A549 (cell line): ENCODE results near the gene ASPSCR1. TPM values are rescaled to one million over a fixed set of nuclear protein-coding genes. Genes with fewer than 3 reads are reported as not detected.

Experiments used
- ATAC-seq, 2 experiments: fragments of 200-7000 bp in 1 of 2; fragments of >200 bp in 1 of 2; cut with Nextera tagmentation in 1 of 2; cut with Tn5 transposase in 1 of 2; 3 replicates each; pipeline versions ENCODE4 v1.8.0 to v1.9.1; 2018 to 2020; ENCODE audit warnings: mild to moderate bottlenecking in 1 of 2, moderate library complexity in 1 of 2
- CTCF ChIA-PET: fragments of 300-600 bp; sonication (Branson Sonifier 250); formaldehyde crosslinking; extraction: SDS; loops from one replicate; lab custom pipeline; 2021; ENCODE audit warnings: antibody characterized with exemption, inconsistent platforms; lab: Yijun Ruan, JAX
- POLR2A ChIA-PET: fragments of 350-600 bp; formaldehyde crosslinking; extraction: SDS; loops from one replicate; lab custom pipeline; 2021; ENCODE audit warnings: antibody characterized with exemption, inconsistent platforms; lab: Yijun Ruan, JAX
- DNase-seq, 2 experiments: peaks; one replicate each; pipeline versions ENCODE4 v3.0.0 to v3.0.0-alpha.2; 2011 to 2016; ENCODE audit warnings: low read depth in 1 of 2, low spot score in 1 of 2
- FAIRE-seq: peaks from 2 replicates; lab custom pipeline; 2011; peaks lifted over from hg19 to GRCh38; lab: Jason Lieb, UNC
- H3K27ac ChIP-seq, 2 experiments: fragments of >200 bp; sonication (Bioruptor Twin); formaldehyde crosslinking; 3 replicates each; pipeline ENCODE4 v1.5.1; 2016 to 2017
- H3K4me1 ChIP-seq: fragments of >200 bp; sonication (Bioruptor Twin); formaldehyde crosslinking; 3 replicates; pipeline ENCODE4 v1.6.1; 2016
- H3K4me2 ChIP-seq: fragments of >200 bp; sonication (Bioruptor Twin); formaldehyde crosslinking; 3 replicates; pipeline ENCODE4 v1.6.1; 2016
- H3K4me3 ChIP-seq: fragments of >200 bp; sonication (Bioruptor Twin); formaldehyde crosslinking; 3 replicates; pipeline ENCODE4 v1.5.1; 2016
- H3K9me3 ChIP-seq: fragments of >200 bp; sonication (Bioruptor Twin); formaldehyde crosslinking; 3 replicates; pipeline ENCODE4 v1.6.1; 2016
- BHLHE40 ChIP-seq: IDR thresholded peaks from 2 replicates; pipeline ENCODE4 v1.6.1; 2012; ENCODE audit warnings: low read depth, low read length, inconsistent platforms
- CBX2 ChIP-seq: fragments of 200-600 bp; sonication (generic); IDR thresholded peaks from 2 replicates; pipeline ENCODE4 v1.6.1; 2016; ENCODE audit warnings: low read depth, mild to moderate bottlenecking, borderline replicate concordance
- CHD2 ChIP-seq: fragments of 150-350 bp; IDR thresholded peaks from 2 replicates; pipeline ENCODE4 v1.6.1; 2014; ENCODE audit warnings: low read length; ENCODE audit not compliant: partially characterized antibody
- EHF ChIP-seq: fragments of 250-450 bp; sonication (Bioruptor Pico); IDR thresholded peaks from 2 replicates; pipeline ENCODE4 v1.5.0; 2020; ENCODE audit warnings: mild to moderate bottlenecking
- FOSB ChIP-seq: fragments of 250-450 bp; sonication (Bioruptor Pico); IDR thresholded peaks from 2 replicates; pipeline ENCODE4 v1.5.0; 2020; ENCODE audit warnings: mild to moderate bottlenecking, moderate library complexity
- FOXS1 ChIP-seq: fragments of 250-450 bp; sonication (Bioruptor Pico); IDR thresholded peaks from 2 replicates; pipeline ENCODE4 v1.5.0; 2020; ENCODE audit warnings: mild to moderate bottlenecking, moderate library complexity
- GATA3 ChIP-seq: IDR thresholded peaks from 2 replicates; pipeline ENCODE4 v1.6.1; 2012; ENCODE audit warnings: borderline replicate concordance
- HEYL ChIP-seq: fragments of 250-450 bp; sonication (Bioruptor Pico); IDR thresholded peaks from 2 replicates; pipeline ENCODE4 v1.8.0; 2021; ENCODE audit warnings: mild to moderate bottlenecking, moderate library complexity
- HOXB5 ChIP-seq: fragments of 250-450 bp; sonication (Bioruptor Pico); IDR thresholded peaks from 2 replicates; pipeline ENCODE4 v1.5.0; 2020; ENCODE audit warnings: mild to moderate bottlenecking, moderate library complexity
- NPAS2 ChIP-seq: fragments of 250-450 bp; sonication (Bioruptor Pico); IDR thresholded peaks from 2 replicates; pipeline ENCODE4 v1.8.0; 2022; ENCODE audit warnings: mild to moderate bottlenecking, moderate library complexity, borderline replicate concordance
- PHF8 ChIP-seq: fragments of 200-600 bp; sonication (generic); IDR thresholded peaks from 2 replicates; pipeline ENCODE4 v1.6.1; 2016; ENCODE audit warnings: low read depth, mild to moderate bottlenecking, antibody characterized with exemption, moderate library complexity, borderline replicate concordance
- POLR2A ChIP-seq: IDR thresholded peaks from 2 replicates; pipeline ENCODE4 v1.6.1; 2012; ENCODE audit warnings: mild to moderate bottlenecking, low read length
- SMC3 ChIP-seq: fragments of >200 bp; sonication (Bioruptor Twin); formaldehyde crosslinking; IDR thresholded peaks from 3 replicates; pipeline ENCODE4 v1.6.1; 2018; ENCODE audit warnings: inconsistent platforms
- SREBF2 ChIP-seq: fragments of 450-650 bp; IDR thresholded peaks from 2 replicates; pipeline ENCODE4 v1.6.1; 2014; ENCODE audit warnings: mild to moderate bottlenecking, moderate library complexity
- TFCP2L1 ChIP-seq: fragments of 250-450 bp; sonication (Bioruptor Pico); IDR thresholded peaks from 2 replicates; pipeline ENCODE4 v1.5.0; 2021; ENCODE audit warnings: mild to moderate bottlenecking
- TP53 ChIP-seq: fragments of 250-450 bp; sonication (Bioruptor Pico); IDR thresholded peaks from 2 replicates; pipeline ENCODE4 v1.5.0; 2021; ENCODE audit warnings: mild to moderate bottlenecking, moderate library complexity
- ZC3H11A ChIP-seq: fragments of 450-650 bp; IDR thresholded peaks from 2 replicates; pipeline ENCODE4 v1.6.1; 2014; ENCODE audit warnings: antibody characterized with exemption, mild to moderate bottlenecking
- WGBS: methylation state at CpG from one replicate; pipeline ENCODE4 v1.1.6; 2017; ENCODE audit errors: missing lambda C conversion rate; 5-methylcytosine and 5-hydroxymethylcytosine counted together
- polyA plus RNA-seq, 4 experiments: library from polyadenylated mRNA; depleted of rRNA in 3 of 4; stranded (reverse); fragments of >200 nt; fragmentation: RNase III in 1 of 4; extraction: RNeasy Plus Mini Kit Qiagen cat#74134 plus additional on column Dnase treatment in 1 of 4; gene quantifications; 2 replicates in 3 of 4; 3 replicates in 1 of 4; pipeline ENCODE4 v1.2.3, GENCODE V29; 2011 to 2017
- TF ChIP-seq, protein P1 (sequence below): fragments of 450-650 bp; IDR thresholded peaks from 2 replicates; pipeline ENCODE4 v1.6.1; 2014; ENCODE audit warnings: antibody characterized with exemption
- TF ChIP-seq, protein P2 (sequence below): fragments of >200 bp; sonication (Bioruptor Twin); formaldehyde crosslinking; IDR thresholded peaks from 3 replicates; pipeline ENCODE4 v1.6.1; 2016
- TF ChIP-seq, protein P3 (sequence below): IDR thresholded peaks from 2 replicates; pipeline ENCODE4 v1.6.1; 2012

The ASPSCR1 gene
- polyA plus RNA-seq, 2 of the 4 experiments (the other 2 are of a cell fraction) = 12.3 to 25.7 TPM

DNA sequence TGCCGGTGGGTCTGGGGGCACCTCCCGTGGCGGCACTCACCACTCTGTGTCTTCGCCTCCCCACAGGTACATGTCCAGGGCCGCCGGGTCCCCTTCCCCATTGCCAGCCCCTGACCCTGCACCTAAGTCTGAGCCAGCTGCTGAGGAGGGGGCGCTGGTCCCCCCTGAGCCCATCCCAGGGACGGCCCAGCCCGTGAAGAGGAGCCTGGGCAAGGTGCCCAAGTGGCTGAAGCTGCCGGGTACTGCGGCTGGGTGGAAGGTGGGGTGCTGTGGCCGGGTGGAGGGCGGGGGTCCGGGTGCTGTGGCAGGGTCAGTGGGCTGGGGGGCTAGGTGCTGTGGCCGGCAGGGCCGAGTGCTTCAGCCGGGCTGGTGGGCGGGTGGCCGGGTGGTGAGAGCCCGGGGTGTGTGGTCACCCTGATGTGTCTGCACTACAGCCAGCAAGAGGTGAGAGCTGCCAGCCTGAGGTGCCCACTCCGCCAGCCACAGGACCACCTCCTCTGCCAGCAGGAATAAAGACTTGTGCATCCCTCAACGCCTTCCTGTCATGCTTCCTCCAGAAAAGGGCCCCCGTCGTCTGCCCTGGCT is 39.5 kb downstream of the ASPSCR1 start:
- no peak overlapping the region for H3K27ac ChIP-seq
- FAIRE-seq (no peak), ATAC-seq (no peak)
- TF ChIP-seq FOXS1 (CRISPR knock-in tag) (no peak), FOSB (CRISPR knock-in tag) (no peak), SREBF2 (no peak), CHD2 (no peak), HEYL (CRISPR knock-in tag) (no peak), EHF (CRISPR knock-in tag) (no peak), POLR2A (no peak), TFCP2L1 (CRISPR knock-in tag) (no peak), NPAS2 (no peak), PHF8 (no peak)
- TF ChIP-seq, protein P1, sequence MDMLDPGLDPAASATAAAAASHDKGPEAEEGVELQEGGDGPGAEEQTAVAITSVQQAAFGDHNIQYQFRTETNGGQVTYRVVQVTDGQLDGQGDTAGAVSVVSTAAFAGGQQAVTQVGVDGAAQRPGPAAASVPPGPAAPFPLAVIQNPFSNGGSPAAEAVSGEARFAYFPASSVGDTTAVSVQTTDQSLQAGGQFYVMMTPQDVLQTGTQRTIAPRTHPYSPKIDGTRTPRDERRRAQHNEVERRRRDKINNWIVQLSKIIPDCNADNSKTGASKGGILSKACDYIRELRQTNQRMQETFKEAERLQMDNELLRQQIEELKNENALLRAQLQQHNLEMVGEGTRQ = no peak
- TF ChIP-seq, protein P2, sequence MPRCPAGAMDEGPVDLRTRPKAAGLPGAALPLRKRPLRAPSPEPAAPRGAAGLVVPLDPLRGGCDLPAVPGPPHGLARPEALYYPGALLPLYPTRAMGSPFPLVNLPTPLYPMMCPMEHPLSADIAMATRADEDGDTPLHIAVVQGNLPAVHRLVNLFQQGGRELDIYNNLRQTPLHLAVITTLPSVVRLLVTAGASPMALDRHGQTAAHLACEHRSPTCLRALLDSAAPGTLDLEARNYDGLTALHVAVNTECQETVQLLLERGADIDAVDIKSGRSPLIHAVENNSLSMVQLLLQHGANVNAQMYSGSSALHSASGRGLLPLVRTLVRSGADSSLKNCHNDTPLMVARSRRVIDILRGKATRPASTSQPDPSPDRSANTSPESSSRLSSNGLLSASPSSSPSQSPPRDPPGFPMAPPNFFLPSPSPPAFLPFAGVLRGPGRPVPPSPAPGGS = no peak
- TF ChIP-seq, all 56 proteins: peak for 0
- peaks cover 32% of the 10 kb centered on the region for H3K4me1 ChIP-seq
- POLR2A ChIA-PET = interaction anchor here (0.5 kb wide), 1 partner anchor 20 kb away, joined by 5 read pairs; no protein-coding TSS in a partner anchor
- no peaks in the 10 kb centered on the region for H3K9me3 ChIP-seq
- H3K4me3 ChIP-seq = no peak overlapping the region
- no peak overlapping the region for H3K4me2 ChIP-seq
- DNase-seq = no peak
- CTCF ChIA-PET = interaction anchor here (1.0 to 33.2 kb wide), 9 partner anchors 10 to 89 kb away, joined by 3 to 794 read pairs (median 6); partner anchors contain the start of genes MAFG, NOTUM, PYCR1 and RAC3
- WGBS = 94% methylated on average over 19 of the region's 24 CpGs

DNA sequence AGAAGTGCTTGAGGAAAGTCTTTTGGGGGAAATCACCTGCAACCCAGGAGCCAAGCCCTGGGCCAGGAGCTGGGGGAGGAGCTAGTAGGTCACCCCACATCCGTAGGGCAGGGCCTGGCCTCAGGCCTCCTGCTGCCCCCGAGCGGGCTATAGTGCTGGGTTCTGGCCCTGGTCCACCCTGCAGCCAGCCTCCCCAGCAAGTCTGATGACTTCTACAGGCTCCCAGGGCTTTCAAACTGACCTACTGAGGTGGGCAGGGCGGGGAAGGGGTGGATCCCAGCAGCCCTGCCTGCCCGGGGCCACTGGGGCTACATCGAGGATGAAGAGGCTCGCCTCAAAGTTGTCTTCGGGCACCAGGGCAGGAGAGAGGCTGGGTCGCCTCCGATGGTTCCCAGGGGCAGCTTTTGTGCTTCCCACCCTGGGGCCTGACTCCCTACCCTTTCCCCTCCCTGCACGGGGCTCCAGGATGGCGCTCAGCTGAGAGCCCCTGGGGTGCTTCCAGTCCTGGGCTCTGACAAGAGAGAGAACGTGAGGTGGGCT is 40.3 kb downstream of the ASPSCR1 start:
- no peak overlapping the region for H3K4me3 ChIP-seq
- ATAC-seq = no peak
- peak overlapping the region in 1 of 2 experiments; percentile 40; a peak in 1 of 6 replicates for H3K27ac ChIP-seq
- CTCF ChIA-PET = interaction anchor here (0.7 to 33.2 kb wide), 8 partner anchors 11 to 148 kb away, joined by 3 to 794 read pairs (median 26); partner anchors contain the start of genes NOTUM and RAC3
- no peak overlapping the region for H3K4me2 ChIP-seq
- peaks cover 32% of the 10 kb centered on the region for H3K4me1 ChIP-seq
- H3K9me3 ChIP-seq = no peaks in the 10 kb centered on the region
- no peak for DNase-seq
- no peak for FAIRE-seq
- TF ChIP-seq ZC3H11A (no peak), HOXB5 (CRISPR knock-in tag) (no peak), BHLHE40 (no peak), CBX2 (no peak), TP53 (no peak)
- 82% methylated on average over 13 of the region's 13 CpGs for WGBS
- POLR2A ChIA-PET = no interaction called here

DNA sequence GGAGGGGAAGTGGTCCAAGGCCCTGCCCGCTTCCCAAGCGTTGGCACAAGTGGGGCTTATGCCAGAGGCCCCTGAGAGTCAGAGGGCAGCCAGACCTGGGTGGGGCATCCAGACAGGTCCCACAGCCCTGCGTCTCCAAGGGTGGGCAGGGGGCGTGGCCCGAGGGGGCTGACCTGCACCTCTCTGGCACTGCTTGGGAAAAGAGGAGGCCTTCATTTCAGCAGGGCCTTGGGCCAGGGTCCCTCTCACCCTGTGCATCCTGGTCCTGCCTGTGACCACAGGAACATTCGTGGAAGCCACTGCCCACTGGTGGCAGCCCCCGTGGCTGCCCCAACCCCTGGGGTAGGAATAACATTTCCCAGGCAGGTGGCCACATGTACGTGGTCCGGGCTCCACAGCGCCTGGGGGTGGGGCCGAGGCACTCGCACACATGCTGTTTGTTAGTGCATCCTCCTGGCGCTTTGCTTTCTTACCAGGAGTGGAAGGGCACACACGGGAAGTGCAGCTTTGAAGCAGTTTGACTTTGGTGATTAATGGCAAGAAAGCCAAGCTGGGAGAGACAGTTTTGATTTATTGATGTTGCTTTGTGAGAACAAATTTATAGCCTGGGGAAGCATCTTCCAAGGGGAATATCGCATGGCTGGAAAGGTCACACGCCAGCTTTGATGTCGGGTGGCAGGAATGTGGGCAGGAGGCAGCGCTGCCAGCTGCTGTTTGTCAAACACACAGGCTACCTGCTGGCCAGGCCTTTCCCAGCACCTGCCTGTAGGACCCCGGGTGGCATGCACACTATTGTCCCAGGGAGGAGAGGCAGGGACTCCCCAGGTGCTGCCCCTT is 40.9 kb downstream of the ASPSCR1 start:
- ATAC-seq (no peak), FAIRE-seq (no peak), DNase-seq (no peak)
- ChIA-PET CTCF (interaction anchor here (0.7 to 33.2 kb wide), 17 partner anchors 11 to 149 kb away, joined by 3 to 794 read pairs (median 28); partner anchors contain the start of genes ASPSCR1, DCXR, MAFG and MYADML2), POLR2A (no interaction called here)
- Histone ChIP-seq H3K4me3 (no peak overlapping the region), H3K27ac (no peak overlapping the region), H3K9me3 (no peaks in the 10 kb centered on the region), H3K4me2 (no peak overlapping the region), H3K4me1 (peaks cover 32% of the 10 kb centered on the region)
- TF ChIP-seq SMC3 = no peak
- TF ChIP-seq, protein P3, sequence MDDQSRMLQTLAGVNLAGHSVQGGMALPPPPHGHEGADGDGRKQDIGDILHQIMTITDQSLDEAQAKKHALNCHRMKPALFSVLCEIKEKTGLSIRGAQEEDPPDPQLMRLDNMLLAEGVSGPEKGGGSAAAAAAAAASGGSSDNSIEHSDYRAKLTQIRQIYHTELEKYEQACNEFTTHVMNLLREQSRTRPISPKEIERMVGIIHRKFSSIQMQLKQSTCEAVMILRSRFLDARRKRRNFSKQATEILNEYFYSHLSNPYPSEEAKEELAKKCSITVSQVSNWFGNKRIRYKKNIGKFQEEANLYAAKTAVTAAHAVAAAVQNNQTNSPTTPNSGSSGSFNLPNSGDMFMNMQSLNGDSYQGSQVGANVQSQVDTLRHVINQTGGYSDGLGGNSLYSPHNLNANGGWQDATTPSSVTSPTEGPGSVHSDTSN = peak; percentile 1; the same call in 1 of the 2 replicates
- no peak for TF ChIP-seq GATA3
- WGBS = 78% methylated on average over 19 of the region's 19 CpGs
